Progenitor cell of endocrine pancreas (in vitro differentiated cells): ENCODE data around the gene LSM7. TPM values are rescaled to one million over a fixed set of nuclear protein-coding genes. Genes with fewer than 3 reads are reported as not detected.
"Not testable (repeated sequence)": the region's sequence is repeated elsewhere in the genome, so short reads cannot be mapped to it uniquely, and the experiment has no call there.

ENCODE experiments used
- DNase-seq: peaks from one replicate; pipeline ENCODE4 v3.0.0; 2021; ENCODE audit warnings: low spot score; ENCODE audit not compliant: unreplicated experiment
- H3K27ac Mint-ChIP-seq: 2 replicates; pipeline ENCODE4 v1.8.0; 2021; ENCODE audit warnings: mild to moderate bottlenecking, moderate library complexity, mixed read lengths
- H3K27me3 Mint-ChIP-seq: 2 replicates; pipeline ENCODE4 v1.8.0; 2021; ENCODE audit warnings: mixed read lengths
- H3K36me3 Mint-ChIP-seq: 2 replicates; pipeline ENCODE4 v1.8.0; 2022; ENCODE audit warnings: mixed read lengths; ENCODE audit not compliant: insufficient read depth
- H3K4me1 Mint-ChIP-seq: 2 replicates; pipeline ENCODE4 v1.8.0; 2021; ENCODE audit warnings: low read depth, mixed read lengths
- H3K4me3 Mint-ChIP-seq: 2 replicates; pipeline ENCODE4 v1.8.0; 2021; ENCODE audit warnings: low read depth, mild to moderate bottlenecking, moderate library complexity, mixed read lengths
- H3K9me3 Mint-ChIP-seq: 2 replicates; pipeline ENCODE4 v1.8.0; 2021; ENCODE audit warnings: low read depth, mixed read lengths
- total RNA-seq: library from RNA; stranded (reverse); gene quantifications from 2 replicates; pipeline ENCODE4 v1.2.1, GENCODE V29; 2021
- TF ChIP-seq, protein P1 (sequence below): fragments of 200-600 bp; sonication (generic); IDR thresholded peaks from one replicate; pipeline ENCODE4 v1.5.0; 2021; ENCODE audit warnings: antibody characterized with exemption, mild to moderate bottlenecking; ENCODE audit not compliant: unreplicated experiment

LSM7 gene
- total RNA-seq, 1 donor from 2014 or later: 126 TPM

DNA sequence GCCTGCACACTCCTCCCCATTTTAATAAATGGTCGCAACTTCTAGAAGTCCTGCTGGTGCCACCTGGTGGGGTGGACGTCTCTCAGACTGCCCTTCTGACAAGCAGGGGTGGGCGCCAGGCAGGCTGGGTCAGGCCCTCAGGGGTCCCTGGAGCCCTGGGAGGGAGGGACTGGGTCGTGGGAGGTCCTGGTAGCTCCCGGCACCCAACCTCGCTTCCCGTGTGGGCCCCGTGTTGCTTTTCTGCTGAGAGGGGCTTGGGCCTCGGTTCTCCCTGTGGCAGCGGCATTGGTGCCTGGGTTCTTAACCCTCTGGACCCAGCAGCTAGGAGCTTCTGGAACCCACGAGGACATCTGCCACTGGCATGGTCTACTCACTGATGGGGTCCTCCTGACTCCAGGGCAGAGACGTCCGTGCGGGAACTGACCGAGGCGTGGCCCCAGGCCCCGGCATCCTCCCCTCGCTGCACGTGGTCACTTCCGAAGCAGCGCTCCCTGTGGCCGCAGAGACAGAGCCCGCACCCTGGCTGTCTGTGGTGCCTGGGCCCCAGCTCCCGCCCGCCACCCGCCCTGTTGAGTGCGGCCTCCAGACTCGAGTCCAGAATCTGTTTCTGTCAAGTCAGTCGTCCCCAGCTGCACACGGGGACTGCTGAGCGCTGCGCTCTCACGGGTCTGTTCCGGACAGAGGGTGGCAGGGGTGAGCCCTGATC, 25.7 kb upstream of the LSM7 start:
- Mint-ChIP-seq H3K4me1 (no peaks in the 10 kb centered on the region), H3K36me3 (no peaks in the 10 kb centered on the region), H3K27ac (no peak overlapping the region), H3K9me3 (no peaks in the 10 kb centered on the region), H3K4me3 (no peak overlapping the region), H3K27me3 (peaks cover 6% of the 10 kb centered on the region)
- TF ChIP-seq, protein P1, sequence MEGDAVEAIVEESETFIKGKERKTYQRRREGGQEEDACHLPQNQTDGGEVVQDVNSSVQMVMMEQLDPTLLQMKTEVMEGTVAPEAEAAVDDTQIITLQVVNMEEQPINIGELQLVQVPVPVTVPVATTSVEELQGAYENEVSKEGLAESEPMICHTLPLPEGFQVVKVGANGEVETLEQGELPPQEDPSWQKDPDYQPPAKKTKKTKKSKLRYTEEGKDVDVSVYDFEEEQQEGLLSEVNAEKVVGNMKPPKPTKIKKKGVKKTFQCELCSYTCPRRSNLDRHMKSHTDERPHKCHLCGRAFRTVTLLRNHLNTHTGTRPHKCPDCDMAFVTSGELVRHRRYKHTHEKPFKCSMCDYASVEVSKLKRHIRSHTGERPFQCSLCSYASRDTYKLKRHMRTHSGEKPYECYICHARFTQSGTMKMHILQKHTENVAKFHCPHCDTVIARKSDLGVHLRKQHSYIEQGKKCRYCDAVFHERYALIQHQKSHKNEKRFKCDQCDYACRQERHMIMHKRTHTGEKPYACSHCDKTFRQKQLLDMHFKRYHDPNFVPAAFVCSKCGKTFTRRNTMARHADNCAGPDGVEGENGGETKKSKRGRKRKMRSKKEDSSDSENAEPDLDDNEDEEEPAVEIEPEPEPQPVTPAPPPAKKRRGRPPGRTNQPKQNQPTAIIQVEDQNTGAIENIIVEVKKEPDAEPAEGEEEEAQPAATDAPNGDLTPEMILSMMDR: no peak
- no peak for DNase-seq

DNA sequence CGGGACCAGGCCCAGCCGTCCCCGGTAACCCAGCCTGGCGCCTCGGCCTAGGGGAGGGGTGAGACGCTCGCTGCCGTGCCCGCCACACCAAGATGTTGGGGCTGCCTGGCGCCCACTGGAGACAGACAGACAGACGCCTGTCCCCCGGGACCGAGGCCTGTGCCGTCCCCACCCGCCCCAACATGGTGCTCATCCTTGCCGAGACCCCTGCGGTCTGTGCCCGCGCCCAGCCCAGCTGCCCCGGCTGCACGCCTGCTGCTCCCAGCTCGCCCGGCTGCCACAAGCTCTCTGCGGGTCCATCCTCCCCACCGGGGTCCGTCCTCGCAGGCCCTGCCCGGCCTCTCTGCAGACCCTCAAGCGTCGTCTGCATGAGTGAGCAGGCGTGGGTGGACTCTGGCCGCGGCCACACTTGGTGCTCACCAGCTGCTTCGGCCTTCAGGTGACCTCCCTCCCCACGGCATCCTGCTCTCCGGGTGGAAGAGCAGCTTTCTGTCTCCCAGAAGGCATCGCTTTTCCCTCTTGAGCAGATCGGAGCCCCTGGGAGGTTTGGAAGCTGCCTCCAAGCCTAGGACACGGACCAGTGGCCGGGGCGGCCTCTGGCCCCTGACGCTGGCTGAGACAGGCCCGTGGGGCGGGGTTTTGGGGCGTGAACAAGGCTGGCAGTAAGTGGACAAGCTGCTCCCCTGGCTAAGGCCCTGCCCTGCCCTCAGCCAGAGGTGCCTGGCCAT, 24.9 kb upstream of the LSM7 start:
- H3K36me3 Mint-ChIP-seq: no peaks in the 10 kb centered on the region
- no peaks in the 10 kb centered on the region for H3K27me3 Mint-ChIP-seq
- H3K4me1 Mint-ChIP-seq: no peaks in the 10 kb centered on the region
- no peaks in the 10 kb centered on the region for H3K9me3 Mint-ChIP-seq
- TF ChIP-seq, protein P1: no peak
- no peak overlapping the region for H3K27ac Mint-ChIP-seq
- H3K4me3 Mint-ChIP-seq: no peak overlapping the region
- no peak for DNase-seq

DNA sequence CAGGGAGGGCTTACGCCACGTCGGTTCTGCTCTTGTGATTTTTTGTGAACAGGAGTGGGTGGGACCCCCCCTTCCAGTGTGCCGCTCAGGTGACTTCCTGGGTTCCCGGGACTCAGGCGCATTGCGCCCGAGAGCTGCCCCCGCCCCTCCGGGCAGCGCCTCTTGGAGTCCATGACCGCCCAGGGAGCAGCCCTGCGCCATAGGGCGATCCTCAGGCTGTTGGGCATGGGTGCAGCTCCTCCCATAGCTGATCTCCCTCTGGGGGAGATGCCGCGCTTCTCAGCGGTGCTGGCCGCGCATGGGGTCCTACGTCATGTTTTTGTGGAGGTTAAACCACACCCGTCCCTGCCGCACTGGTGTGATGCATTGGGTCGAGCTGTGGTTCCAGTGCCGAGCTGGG, 23.7 kb upstream of the LSM7 start:
- no peak for DNase-seq
- H3K27me3 Mint-ChIP-seq: no peaks in the 10 kb centered on the region
- no peak overlapping the region for H3K4me3 Mint-ChIP-seq
- no peaks in the 10 kb centered on the region for H3K36me3 Mint-ChIP-seq
- H3K4me1 Mint-ChIP-seq: no peaks in the 10 kb centered on the region
- TF ChIP-seq, protein P1: no peak
- no peaks in the 10 kb centered on the region for H3K9me3 Mint-ChIP-seq
- H3K27ac Mint-ChIP-seq: no peak overlapping the region

DNA sequence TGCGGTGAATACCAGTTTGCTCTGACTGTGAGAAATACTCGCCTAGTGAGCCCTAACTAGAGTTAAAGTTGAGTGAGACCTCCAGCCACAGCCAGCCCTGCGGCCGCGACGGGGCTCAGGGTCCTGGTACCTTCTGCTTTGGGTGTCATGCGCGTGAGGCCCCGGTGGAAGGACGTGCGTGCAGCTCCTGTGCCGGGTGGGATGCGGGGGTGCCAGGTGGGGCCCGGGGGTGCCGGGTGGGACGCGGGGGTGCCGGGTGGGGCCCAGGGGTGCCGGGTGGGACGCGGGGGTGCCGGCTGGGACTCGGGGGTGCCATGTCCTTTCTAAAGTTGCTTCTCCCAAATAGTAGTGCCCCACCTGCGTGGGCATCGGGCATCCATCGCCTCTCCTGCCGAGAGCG, 23.2 kb upstream of the LSM7 start:
- TF ChIP-seq, protein P1: no peak
- Mint-ChIP-seq H3K36me3 (no peaks in the 10 kb centered on the region), H3K9me3 (no peaks in the 10 kb centered on the region), H3K27me3 (no peaks in the 10 kb centered on the region), H3K27ac (no peak overlapping the region), H3K4me3 (no peak overlapping the region), H3K4me1 (no peaks in the 10 kb centered on the region)
- DNase-seq: no peak

DNA sequence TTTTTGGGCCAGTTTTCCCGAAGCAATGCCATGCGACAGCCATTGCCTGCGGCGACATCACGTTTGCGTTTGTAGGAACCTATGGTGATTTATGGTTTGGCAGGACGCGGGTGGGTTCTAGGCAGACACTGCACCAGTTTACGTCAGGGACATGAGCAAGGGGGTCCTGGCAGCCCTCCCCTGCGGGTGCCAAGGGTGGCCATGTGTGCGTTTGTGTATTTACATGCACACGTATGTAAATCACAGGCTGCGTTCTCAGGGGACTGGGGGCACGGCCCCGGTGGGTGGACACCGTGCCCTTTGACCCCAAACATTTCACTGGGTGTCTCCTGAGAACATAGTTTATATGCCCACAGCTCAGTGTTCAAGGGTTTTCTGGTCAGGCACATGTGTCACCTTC, 22.3 kb upstream of the LSM7 start:
- H3K27me3 Mint-ChIP-seq: no peaks in the 10 kb centered on the region
- H3K9me3 Mint-ChIP-seq: no peaks in the 10 kb centered on the region
- H3K4me1 Mint-ChIP-seq: no peaks in the 10 kb centered on the region
- no peak overlapping the region for H3K4me3 Mint-ChIP-seq
- DNase-seq: no peak
- no peak overlapping the region for H3K27ac Mint-ChIP-seq
- no peaks in the 10 kb centered on the region for H3K36me3 Mint-ChIP-seq
- TF ChIP-seq, protein P1: no peak

DNA sequence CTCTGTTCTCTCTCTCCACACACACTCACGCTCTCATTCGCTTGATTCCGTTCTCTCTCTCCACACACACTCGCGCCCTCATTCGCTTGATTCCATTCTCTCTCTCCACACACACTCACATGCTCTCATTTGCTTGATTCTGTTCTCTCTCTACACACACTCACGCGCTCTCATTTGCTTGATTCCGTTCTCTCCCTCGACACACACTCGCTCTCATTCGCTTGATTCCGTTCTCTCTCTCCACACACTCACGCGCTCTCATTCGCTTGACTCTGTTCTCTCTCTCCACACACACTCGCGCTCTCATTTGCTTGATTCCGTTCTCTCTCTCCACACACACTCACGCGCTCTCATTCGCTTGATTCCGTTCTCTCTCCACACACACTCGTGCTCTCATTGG, 21.4 kb upstream of the LSM7 start:
- not testable (repeated sequence) for H3K27ac Mint-ChIP-seq, H3K9me3 Mint-ChIP-seq, DNase-seq, H3K4me1 Mint-ChIP-seq, H3K36me3 Mint-ChIP-seq, H3K27me3 Mint-ChIP-seq, H3K4me3 Mint-ChIP-seq
